CD4-positive, alpha-beta T cell treated with Interleukin-2 at 100 ng/mL for 4 hours (primary cell): ENCODE data around the gene TRAPPC2L.
"Not testable (repeated sequence)": the region's sequence is repeated elsewhere in the genome, so short reads cannot be mapped to it uniquely, and the experiment has no call there.

Source experiments
- DNase-seq: peaks from one replicate; pipeline ENCODE4 v3.0.0-alpha.2; 2020; ENCODE audit warnings: low spot score

Gene TRAPPC2L

DNA sequence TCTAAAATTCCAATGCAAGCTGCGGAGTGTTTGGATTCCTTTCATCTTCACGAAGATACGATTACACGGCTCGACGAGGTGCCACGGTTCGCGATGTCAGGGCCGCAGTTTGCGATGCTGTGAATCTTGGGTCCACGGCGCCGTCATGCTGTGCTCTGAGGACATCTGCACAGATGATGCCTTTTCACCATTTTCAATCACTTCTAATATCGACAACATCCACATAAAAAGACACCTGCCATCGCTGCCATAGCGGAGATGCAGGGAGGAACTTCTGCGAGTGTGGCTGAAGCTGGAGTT is 38.4 kb upstream of the TRAPPC2L start:
- DNase-seq = no peak

GRCh38 chr16:88819126-88819525 is 37.8 kb upstream of the TRAPPC2L start:
- DNase-seq = no peak

- no peak for DNase-seq
Observed at GRCh38 chr16:88820385-88821025, 36.4 kb upstream of the TRAPPC2L start.

DNA sequence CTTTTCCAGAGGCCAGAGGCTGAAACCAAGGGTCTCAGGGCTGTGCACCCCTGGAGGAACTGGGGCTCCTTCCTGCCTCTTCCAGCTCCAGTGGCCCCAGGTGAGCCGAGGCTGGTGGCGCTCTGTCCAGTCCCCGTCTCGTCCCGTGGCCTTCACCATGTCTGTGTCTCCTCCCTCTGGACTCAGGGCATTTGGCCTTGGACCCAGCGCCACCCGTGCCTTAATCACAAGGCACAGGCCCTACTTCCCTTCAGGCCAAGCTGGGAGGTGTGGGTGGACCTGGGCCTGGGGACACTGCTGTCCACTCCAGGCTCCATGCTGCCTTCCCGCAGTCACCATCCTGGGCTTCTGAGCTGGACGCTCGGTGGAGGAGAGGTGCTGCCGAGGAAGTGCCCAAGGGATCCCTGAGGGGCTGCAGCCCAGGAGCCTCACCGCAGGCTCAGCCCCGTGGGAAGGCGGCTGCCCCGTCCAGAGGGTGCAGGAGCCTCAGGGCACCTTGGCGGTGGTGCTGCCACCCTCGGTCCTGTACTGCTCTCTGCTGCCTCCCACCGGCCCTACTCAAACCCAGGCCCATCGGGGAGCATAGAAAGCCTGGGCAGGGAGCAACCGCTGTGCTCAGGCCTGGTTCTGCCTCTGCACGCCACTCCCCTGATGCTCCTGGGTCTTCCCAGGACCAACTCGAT is 35.6 kb upstream of the TRAPPC2L start:
- no peak for DNase-seq

- no peak for DNase-seq
Observed at GRCh38 chr16:88822281-88823040, 34.5 kb upstream of the TRAPPC2L start.

DNA sequence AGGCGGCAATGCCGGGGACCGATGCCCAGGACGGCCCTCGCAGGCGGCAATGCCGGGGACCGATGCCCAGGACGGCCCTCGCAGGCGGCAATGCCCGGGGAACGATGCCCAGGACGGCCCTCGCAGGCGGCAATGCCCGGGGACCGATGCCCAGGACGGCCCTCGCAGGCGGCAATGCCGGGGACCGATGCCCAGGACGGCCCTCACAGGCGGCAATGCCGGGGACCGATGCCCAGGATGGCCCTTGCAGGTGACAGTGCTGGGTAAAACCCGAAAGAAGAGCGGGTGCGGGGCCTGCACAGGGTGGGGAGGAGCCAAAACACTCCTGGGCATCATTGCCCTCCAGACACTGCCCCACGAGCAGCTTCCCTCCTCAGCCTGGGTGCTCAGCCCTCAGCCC is 33.3 kb upstream of the TRAPPC2L start:
- DNase-seq = not testable (repeated sequence)

GRCh38 chr16:88824256-88825077 is 32.5 kb upstream of the TRAPPC2L start:
- DNase-seq = no peak

GRCh38 chr16:88825146-88825545 is 31.8 kb upstream of the TRAPPC2L start:
- no peak for DNase-seq

- no peak for DNase-seq
Observed at GRCh38 chr16:88826070-88826840, 30.7 kb upstream of the TRAPPC2L start.

DNA sequence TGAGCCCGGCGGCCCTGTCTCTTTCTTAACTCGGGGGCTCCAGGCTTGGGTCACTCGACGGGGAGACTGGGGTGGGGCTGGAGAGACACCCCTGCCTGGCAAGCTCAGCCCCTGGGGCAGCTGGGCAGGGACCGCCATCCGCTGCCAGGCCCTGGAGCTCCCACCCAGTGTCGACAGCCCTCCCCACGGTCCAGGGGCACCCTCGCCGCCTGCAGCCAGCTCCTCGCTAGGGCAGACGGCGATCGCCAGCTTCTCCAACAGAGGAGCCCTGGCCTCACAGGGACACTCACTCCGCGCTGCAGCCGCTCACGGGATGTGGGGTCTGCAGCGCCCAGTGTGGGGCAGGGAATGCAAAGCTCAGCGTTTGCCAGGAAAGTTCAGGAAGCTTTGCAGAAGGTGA is 29.2 kb upstream of the TRAPPC2L start:
- no peak for DNase-seq

- DNase-seq = no peak
Observed at GRCh38 chr16:88828711-88829110, 28.2 kb upstream of the TRAPPC2L start.

DNA sequence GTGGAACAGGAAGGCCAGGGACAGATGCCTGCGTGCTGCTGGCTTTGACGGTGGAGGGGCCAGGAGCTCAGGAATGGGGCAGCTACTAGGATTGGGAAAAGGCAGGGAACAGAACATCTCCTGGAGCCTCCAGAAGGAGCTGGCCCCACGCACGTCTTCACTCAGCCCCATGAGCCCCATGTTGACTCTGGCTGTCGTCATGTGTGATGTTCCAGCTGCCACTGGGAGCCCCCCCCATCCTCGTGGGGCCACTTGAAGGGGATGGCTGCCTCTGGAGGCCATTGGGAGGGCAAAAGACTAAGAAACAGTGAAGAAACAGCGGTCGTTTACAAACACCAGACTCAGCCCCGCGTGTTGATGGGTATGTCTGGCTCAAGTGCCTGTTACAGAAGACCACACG is 26.7 kb upstream of the TRAPPC2L start:
- no peak for DNase-seq

- no peak for DNase-seq
Observed at GRCh38 chr16:88830783-88831182, 26.1 kb upstream of the TRAPPC2L start.

- DNase-seq = no peak
Observed at GRCh38 chr16:88831838-88832237, 25.1 kb upstream of the TRAPPC2L start.

DNA sequence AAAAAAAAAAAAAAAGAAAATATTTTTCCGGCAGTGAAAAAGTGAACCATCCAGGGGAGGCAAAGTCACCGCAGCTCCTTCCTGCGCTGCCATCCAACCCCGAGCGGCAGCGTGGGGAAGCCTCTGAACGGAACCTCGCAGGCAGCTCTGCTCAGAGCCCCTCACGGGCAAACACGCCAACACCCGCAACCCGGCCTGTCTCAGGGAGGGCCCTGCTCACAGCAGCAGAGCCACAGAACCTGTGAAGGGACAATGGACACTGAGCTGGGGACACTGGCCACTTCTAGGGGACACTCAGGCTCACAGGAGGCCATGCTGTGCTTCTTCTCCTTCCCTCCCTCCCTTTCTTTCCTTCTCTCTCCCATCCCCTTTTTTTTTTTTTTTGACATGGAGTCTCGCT is 23.8 kb upstream of the TRAPPC2L start:
- no peak for DNase-seq

DNA sequence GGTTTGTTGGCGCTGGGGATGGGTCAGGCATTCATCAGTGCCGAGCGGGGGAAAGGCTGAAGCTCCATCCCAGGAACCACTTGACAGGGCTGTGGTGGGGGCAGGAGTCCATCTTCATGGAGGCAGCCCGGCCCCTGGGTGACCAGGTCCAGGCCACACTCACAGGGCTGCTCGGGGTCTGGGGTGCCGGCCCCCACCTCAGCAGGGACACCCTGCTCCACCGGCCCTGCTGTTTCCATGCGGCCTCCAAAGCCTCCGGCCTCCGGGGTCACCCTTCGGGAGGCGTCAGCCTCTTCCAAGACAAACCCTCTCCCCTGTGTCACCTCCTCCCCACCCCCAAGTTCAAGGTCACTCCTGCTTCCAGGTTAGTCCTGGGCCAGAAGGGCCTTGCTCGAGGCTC is 22.3 kb upstream of the TRAPPC2L start:
- DNase-seq = no peak

DNA sequence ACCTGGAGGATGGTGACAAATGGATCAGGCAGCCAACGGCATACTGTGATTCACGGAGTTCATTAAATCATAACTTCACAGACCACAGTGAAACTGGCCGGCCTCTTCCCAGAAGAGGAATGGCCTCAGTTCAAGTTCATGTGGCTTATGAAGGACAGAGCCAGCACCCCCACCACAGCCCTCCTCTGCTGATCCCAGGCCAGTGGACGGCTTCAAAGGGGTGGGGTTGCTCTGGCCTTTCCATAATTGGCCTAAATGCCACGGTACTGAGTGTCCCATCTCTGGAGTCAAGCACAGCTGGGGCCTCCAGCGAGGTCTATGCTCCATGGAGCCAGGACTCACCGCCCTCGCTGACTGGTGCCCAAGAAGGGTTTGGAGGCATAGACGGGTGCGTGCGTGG is 21.5 kb upstream of the TRAPPC2L start:
- DNase-seq = no peak

DNA sequence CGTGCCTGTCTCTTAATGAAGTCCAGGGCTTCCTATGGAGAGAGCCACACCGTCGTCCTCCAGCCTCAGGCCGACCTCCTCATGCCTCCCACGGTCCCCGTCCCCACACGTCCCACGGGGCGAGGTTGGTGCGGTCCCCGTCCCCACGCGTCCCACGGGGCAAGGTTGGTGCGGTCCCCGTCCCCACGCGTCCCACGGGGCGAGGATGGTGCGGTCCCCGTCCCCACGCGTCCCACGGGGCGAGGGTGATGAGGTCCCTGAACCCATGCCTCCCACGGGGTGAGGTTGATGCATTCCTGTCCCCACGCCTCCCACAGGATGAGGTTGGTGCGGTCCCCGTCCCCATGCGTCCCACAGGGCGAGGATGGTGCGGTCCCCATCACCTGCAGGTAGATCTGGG is 21.1 kb upstream of the TRAPPC2L start:
- DNase-seq = no peak

DNA sequence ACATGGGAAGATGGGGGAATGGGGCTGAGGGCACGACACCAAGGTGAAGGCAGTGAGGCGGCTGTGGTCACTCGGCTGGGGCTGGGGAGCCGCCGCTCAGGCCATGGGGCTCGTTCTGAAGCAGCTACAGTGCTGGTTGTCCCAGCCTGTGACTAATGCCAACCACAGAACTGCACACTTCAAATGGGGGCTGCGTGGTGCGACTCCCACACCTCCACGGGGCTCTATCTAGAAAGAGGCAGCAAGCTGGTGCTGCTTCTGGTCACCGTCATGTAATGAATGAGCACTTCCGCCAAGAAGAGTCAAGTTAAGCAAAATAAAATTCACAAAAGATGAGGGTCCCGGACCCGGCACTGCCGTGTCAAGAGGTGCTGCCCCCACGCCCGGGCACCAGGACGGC is 20.1 kb upstream of the TRAPPC2L start:
- no peak for DNase-seq

DNA sequence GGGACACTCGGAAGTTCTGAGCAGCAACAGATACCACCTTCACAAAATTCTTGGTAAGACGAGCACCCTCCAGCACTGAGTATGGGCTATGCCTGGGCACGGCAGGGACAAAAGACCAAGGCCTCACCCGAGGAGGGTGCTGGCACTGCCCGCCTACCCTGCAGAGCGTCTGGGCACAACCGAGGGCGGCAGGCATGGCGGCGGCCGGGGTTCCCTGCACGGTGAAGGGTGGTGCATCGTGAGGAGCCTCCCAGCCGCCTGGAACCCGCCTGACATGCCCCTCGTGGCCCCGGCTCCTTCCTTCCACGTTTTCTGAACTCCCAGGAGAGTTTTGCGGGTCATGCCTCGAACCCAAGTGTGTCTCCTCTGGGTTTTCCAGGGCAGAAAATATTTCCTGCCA is 19.1 kb upstream of the TRAPPC2L start:
- no peak for DNase-seq

GRCh38 chr16:88838566-88838965 is 18.4 kb upstream of the TRAPPC2L start:
- no peak for DNase-seq

DNA sequence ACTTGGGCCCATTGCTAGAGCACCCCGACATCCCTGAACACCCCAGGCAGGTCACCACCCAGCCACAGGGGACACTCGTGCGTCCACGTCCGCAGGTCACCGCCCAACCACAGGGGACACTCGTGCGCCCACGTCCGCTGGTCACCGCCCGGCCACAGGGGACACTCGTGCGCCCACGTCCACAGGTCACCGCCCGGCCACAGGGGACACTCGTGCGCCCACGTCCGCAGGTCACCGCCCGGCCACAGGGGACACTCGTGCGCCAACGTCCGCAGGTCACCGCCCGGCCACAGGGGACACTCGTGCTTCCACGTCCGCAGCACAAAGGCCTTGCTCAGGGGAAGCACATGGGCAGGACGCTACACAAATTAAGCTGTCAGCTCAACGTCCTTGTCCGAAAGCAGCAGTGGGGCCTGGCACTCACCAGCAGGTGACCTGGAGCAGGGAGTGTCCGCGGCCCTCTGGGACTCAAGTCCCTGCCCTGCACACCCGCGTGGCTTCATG is 17.8 kb upstream of the TRAPPC2L start:
- no peak for DNase-seq
